ENCODE results near the gene GRB2. TPM values are rescaled to one million over a fixed set of nuclear protein-coding genes. Genes with fewer than 3 reads are reported as not detected.

GRB2 gene
- total and polyA plus RNA-seq, 10 of the 15 experiments (the other 5 are each of a cell fraction or from before 2014, with no cell fraction given), result 113 to 268 (median 158) TPM

- H3K4me2 ChIP-seq (ENCODE audit: control insufficient read depth, insufficient read depth), result no peak overlapping the region
- ChIA-PET CTCF (interaction anchor here (0.5 to 3.0 kb wide), 7 partner anchors 8 to 711 kb away, joined by 3 to 9 read pairs (median 4); no protein-coding TSS in a partner anchor), POLR2A (interaction anchor here (0.6 to 2.6 kb wide), 3 partner anchors 10 to 27 kb away, joined by 3 to 7 read pairs (median 5); no protein-coding TSS in a partner anchor), SMC1A (ENCODE audit: uncharacterized antibody, unreplicated experiment) (interaction anchor here (0.8 to 7.6 kb wide), 8 partner anchors 8 to 49 kb away, joined by 3 to 49 read pairs (median 4); no protein-coding TSS in a partner anchor), RAD21 (ENCODE audit: unreplicated experiment) (interaction anchor here (1.0 to 1.5 kb wide), 4 partner anchors 10 to 81 kb away, joined by 3 to 4 read pairs (median 3); partner anchors contain the start of gene SLC25A19)
- no TSS peak for BruUV-seq (replicated peaks)
- no peak for FAIRE-seq
- peaks cover 34% of the 10 kb centered on the region for H3K4me1 ChIP-seq (ENCODE audit: control insufficient read depth, insufficient read depth, low read length)
- no peak for DNase-seq (ENCODE audit: low read depth, low spot score)
- TF ChIP-seq ASH2L (IDR thresholded peaks at IDR 0.05; ENCODE audit: borderline replicate concordance, low read depth) (no peak), SP1 (IDR thresholded peaks at IDR 0.05; ENCODE audit: low read depth, low read length) (no peak), ZBTB11 (CRISPR knock-in tag; IDR thresholded peaks at IDR 0.05) (no peak), RFX5 (IDR thresholded peaks at IDR 0.05; ENCODE audit: low read depth, low read length) (no peak), SUZ12 (IDR thresholded peaks at IDR 0.05; ENCODE audit: unreplicated experiment) (no peak)
- H2AFZ ChIP-seq (ENCODE audit: control insufficient read depth, low read depth, low read length), result no peak overlapping the region
- 55% methylated on average over 8 of the region's 8 CpGs for WGBS (ENCODE audit: insufficient coverage, insufficient replicate concordance, low lambda C conversion rate, missing lambda C conversion rate)
- no peak overlapping the region for H3K27ac ChIP-seq (ENCODE audit: control insufficient read depth, insufficient read depth)
- H4K20me1 ChIP-seq (ENCODE audit: control insufficient read depth, insufficient read depth), result peaks cover 12% of the 10 kb centered on the region
- intact Hi-C loops (cut with micrococcal nuclease; ENCODE audit: unreplicated experiment), result no loop called here
- peaks cover 94% of the 10 kb centered on the region for H3K79me2 ChIP-seq (ENCODE audit: control insufficient read depth, insufficient read depth, low read length)
- ATAC-seq, result no peak
- H3K4me3 ChIP-seq, result no peak overlapping the region
- no peaks in the 10 kb centered on the region for H3K9me3 ChIP-seq (replicated peaks; ENCODE audit: control insufficient read depth, insufficient read depth, low read length)
- H3K36me3 ChIP-seq (ENCODE audit: control insufficient read depth in 2 of 2, insufficient read depth in 2 of 2, low read length in 1 of 2), result peaks cover 5 to 31% of the 10 kb centered on the region in 2 experiments
- in situ Hi-C loops (cut with MboI), result no loop called here
- H3K27me3 ChIP-seq (replicated peaks in 1 of 2; ENCODE audit: control insufficient read depth in 2 of 2, insufficient read depth in 2 of 2, low read length in 1 of 2), result no peaks in the 10 kb centered on the region
- no peak overlapping the region for H3K9ac ChIP-seq (ENCODE audit: control insufficient read depth, insufficient read depth, low read length)
Observed at GRCh38 chr17:75370286-75370915, 35.1 kb downstream of the GRB2 start.

Measured in GM12878 (cell line).